NOMO-1 treated with dmso at 0.1 percent for 144 hours (cell line): ENCODE data around the gene CYFIP1.
A peak's percentile ranks its signal among the peaks of the same experiment; 100 is the strongest.

Experiments
- DNase-seq: peaks from one replicate; lab custom pipeline; 2025; ENCODE audit not compliant: unreplicated experiment; lab: John Stamatoyannopoulos, UW

Gene CYFIP1

GRCh38 chr15:22871481-22872086 is 108.6 kb downstream of the CYFIP1 start:
- DNase-seq, result no peak

GRCh38 chr15:22870865-22871264 is 109.3 kb downstream of the CYFIP1 start:
- no peak for DNase-seq

DNA sequence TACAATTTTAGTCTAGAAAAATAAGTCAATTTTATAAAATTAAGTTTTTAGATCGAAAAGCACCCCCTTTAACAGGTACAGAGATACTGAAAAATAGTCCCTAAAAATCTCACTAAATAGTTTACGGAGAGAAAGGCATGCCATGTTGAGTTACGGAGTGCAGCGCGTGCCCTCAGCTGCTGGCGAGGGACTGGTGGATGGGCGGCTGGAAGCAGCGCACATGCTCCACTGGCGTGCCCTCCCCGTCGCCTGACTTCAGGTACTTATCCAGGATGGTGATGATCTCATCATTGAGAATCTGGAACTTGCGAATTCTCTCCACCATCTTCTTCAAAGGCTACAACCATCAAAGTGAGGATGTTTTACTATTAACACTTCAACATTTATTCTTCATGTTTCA is 110.3 kb downstream of the CYFIP1 start:
- DNase-seq, result no peak

GRCh38 chr15:22868928-22869327 is 111.2 kb downstream of the CYFIP1 start:
- DNase-seq, result no peak

GRCh38 chr15:22868495-22868894 is 111.7 kb downstream of the CYFIP1 start:
- no peak for DNase-seq

- DNase-seq, result no peak
Measured at GRCh38 chr15:22867886-22868285, 112.3 kb downstream of the CYFIP1 start.

DNA sequence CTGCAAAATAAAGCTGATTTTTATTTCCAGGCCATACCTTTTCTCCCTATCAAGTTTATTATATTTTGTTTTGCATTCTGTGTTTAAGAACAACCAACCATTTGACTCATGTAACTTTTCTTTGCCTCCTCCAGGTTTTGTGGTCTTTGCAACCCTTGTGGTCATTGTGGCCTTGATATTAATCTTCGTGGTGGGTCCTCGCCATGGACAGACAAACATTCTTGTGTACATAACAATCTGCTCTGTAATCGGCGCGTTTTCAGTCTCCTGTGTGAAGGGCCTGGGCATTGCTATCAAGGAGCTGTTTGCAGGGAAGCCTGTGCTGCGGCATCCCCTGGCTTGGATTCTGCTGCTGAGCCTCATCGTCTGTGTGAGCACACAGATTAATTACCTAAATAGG is 114.1 kb downstream of the CYFIP1 start:
- no peak for DNase-seq

GRCh38 chr15:22863356-22863755 is 116.8 kb downstream of the CYFIP1 start:
- DNase-seq, result no peak

DNA sequence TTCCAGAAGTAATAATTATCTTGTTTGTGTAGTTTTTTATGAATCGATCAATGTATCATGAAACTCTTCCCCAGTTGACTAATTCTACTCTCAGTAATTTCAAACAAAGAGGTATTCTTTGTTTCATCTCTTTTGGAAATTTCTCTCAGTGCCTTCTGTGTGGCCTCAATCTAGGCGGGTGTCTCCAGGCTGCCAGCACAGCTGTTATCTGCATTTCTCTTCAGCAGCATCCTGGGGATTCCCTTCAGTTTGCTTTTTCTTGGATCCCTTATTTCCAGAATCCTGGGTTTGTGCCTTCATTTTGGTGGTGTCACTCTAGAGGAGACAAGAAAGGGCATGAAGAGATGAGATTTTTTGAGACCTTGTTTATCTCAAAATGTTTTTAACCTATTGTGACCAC is 119.0 kb downstream of the CYFIP1 start:
- no peak for DNase-seq

GRCh38 chr15:22856659-22857058 is 123.5 kb downstream of the CYFIP1 start:
- no peak for DNase-seq

DNA sequence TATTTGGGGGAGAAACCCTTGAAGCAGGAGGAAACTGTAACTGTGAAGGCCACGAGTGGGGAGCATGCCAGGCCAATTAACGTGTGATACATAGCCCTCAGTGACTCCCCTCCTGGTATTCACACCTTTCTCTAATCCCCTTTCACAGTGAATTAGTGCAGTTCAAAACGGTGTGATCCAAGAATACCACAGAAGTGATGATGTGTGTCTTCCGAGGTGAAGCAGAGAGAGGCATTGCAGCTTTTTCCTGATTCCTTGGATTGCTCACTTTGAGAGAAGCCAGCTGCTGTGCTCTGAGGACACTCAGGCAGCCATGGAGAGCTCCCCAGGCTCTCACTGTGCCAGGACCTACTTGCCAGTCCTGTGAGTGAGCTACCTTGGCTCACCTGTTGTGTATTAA is 124.4 kb downstream of the CYFIP1 start:
- no peak for DNase-seq

DNA sequence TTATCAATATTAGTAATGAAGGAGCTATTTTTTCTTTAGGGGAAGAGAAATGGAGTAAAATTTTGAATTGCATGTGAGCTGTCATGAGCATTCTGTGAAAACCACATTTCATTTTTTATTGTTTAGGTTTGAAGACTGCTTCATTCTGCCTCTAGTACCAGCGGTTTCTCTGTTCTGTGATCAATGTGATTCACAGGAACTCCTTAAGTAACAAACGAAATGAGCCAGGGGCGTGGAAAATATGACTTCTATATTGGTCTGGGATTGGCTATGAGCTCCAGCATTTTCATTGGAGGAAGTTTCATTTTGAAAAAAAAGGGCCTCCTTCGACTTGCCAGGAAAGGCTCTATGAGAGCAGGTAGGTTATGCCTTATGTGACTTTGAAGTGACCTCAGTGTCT is 128.7 kb downstream of the CYFIP1 start:
- DNase-seq, result no peak

DNA sequence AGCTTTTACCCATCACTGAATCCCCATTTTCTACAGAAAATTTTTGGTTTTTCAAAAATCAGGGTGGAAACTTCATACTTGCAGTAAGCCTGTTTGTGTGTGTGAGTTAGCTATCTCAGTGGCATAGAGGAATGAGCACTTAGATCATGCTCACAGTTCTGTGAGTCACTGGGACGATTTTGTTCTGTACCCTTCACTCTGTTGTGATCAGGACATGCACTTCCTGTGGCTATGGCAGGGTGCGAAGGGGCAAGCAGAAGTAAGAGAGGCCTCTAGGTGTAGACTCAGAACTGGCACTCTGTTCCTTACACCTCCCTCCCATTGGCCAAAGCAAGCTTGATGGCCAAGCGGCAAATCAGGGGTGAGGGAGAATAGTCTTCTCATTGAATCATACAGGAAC is 130.1 kb downstream of the CYFIP1 start:
- DNase-seq, result no peak

DNA sequence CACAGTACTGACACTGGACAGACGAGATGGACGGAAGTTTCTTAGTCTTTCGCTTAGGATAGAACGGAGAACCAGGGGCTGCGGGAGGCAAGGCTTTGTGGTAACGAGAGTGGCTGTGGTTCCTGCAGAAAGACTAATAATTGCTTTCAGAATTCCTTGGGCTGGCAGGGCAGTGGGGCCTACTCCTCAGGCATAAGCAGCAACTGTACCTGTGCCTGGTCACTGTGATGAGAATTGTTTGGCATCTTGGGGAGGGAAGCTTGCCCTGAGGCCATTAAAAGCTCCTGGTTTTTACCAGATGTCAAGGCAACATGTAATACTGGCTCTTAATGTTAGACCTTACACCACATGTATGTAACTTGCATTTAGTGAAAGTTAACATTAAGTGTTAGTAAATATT is 134.1 kb downstream of the CYFIP1 start:
- no peak for DNase-seq

DNA sequence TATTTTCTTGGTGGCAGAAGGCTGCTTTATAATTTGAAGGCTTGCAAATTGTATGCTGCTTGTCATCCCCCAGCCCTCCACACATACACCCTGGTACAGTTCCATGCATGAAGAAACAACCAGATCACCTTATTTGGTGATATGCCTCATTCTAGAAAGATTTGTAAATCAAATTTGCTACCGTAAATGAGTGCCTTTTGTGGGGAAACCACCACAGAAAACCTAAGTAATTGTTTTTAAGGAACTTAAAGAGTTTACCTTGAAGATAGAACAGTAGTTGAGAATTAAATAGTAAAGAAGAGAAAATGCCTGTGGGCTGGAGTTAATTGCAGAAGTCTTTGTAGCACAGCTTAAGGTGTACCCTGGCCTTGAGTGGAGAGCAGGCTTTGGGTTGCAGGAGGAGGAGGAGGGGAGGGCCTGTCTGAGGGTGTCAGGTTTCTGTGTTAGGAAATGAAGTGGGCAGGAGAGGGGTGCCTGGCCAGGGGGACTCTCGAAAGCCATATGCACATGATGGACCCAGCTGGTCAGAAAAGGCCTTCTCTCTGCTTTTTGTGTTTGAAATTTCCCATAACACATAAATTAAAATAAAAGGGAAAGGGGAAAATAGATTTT is 134.8 kb downstream of the CYFIP1 start:
- no peak for DNase-seq

- no peak for DNase-seq
Measured at GRCh38 chr15:22844421-22845288, 135.5 kb downstream of the CYFIP1 start.

- no peak for DNase-seq
Measured at GRCh38 chr15:22839046-22839695, 141.0 kb downstream of the CYFIP1 start.

DNA sequence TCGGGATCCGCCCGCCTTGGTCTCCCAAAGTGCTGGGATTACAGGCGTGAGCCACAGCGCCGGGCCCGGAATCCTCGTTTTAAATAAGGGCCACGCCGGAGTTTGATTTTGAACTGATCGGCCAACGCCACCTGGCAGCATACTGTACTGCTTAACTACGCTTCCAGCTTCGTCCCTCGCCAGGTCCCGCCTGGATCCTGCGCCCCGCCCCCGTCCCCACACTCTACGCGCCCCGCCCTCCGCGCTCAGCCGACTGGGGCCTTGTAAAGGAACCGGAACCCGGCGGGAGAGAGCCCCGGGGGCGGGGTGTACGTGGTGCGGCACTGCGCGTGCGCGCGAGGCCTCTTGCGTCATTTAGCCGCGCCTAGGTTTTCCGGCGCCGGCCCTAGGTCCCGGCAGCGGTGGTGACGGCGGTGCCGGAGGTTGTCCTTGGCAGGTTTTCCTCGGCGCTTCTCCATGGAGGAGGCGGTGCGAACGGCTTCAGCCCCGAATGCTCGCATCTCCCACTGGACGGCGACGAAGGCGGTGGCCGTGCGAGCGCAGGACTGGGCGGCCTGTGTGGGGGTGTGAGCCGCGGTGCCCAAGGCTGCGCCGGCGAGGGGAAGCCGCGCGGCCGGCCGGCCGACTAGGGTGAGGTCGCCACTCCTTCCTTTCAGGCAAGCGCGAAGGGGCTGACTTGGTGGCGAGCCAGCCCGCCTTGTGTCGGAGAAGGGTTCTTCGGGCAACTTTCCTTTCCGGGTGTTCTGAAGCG is 141.7 kb downstream of the CYFIP1 start, which contains the start of gene NIPA2:
TSS of gene NIPA2 (plus strand) at position 375 of the 751 bp plus-strand sequence. CDS start 13,066 bp downstream, outside the sequence.
- DNase-seq, result peak; percentile 97

- DNase-seq, result no peak
Measured at GRCh38 chr15:22831473-22831872, 148.7 kb downstream of the CYFIP1 start.

- no peak for DNase-seq
Measured at GRCh38 chr15:22827125-22827524, 153.0 kb downstream of the CYFIP1 start.
